Cardiac septum (tissue), 1 donor: ENCODE measurements around the gene NAV1. TPM values are rescaled to one million over a fixed set of nuclear protein-coding genes. Genes with fewer than 3 reads are reported as not detected.
"Not testable (repeated sequence)": the region's sequence is repeated elsewhere in the genome, so short reads cannot be mapped to it uniquely, and the experiment has no call there.

Experiments used
- DNase-seq: peaks from one replicate; pipeline ENCODE4 v3.0.0-alpha.2; 2020; ENCODE audit warnings: low spot score
- intact Hi-C: fragments of 100-400 bp; cut with DNase I; formaldehyde crosslinking; loops from one replicate; pipeline ENCODE4 v1.14.0; 2022
- total RNA-seq: library from RNA; stranded (reverse); fragmentation: NEBNext Ultra II Directional; extraction: Animal tissue kit (Norgen Biotek cat#: 25700); gene quantifications from one replicate; pipeline ENCODE4 v1.2.1, GENCODE V29; 2021
- donor health status: DM: no; HTN: no; CAD: no.

The NAV1 gene
- total RNA-seq, 1 donor from 2014 or later: 86.6 TPM

DNA sequence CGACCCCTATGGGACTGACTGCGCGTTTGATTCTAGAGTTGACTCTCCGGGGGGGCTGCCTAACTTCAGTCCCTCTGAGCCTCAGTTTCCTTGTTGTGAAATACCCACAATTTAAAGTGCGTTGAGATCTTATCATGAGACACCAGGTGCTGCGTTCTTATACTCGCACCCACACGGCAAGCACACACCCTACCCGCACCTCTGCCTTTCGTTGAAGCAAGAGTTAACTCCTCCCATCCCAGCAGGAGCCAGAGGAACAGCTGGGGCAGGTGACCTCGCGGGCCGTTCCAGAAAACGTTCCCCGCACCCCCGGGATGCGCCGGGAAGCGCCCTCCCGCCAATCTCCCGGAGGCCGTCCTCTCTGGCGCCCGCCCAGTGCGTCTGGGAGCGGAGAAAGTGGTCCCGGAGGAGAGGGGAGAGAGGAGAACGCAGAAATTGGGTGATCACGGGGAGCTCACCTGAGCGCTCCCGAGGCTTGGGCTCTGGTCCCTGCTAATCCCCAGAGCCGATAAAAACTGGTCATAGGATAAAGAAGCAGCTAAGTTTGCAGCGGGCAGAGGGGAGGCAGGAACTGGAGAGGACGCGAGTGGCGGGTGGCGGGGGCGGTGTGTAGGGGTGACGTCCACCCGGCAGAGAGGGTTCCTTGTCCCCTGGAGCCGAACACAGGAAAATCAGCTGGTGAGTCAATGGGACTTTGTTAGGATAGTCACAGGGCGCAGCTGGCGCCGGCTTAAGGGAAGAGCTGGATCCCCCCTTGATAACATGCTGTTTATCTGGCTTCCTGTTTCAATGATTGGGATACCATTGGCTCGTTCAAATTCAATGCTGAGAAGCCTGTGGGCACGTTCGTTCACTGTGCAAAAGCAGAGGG is 869 bp downstream of the NAV1 start:
- no peak for DNase-seq
- intact Hi-C loops: loop anchor here (5.0 to 10.0 kb wide), 2 partner anchors 55 to 108 kb away; no protein-coding TSS in a partner anchor

DNA sequence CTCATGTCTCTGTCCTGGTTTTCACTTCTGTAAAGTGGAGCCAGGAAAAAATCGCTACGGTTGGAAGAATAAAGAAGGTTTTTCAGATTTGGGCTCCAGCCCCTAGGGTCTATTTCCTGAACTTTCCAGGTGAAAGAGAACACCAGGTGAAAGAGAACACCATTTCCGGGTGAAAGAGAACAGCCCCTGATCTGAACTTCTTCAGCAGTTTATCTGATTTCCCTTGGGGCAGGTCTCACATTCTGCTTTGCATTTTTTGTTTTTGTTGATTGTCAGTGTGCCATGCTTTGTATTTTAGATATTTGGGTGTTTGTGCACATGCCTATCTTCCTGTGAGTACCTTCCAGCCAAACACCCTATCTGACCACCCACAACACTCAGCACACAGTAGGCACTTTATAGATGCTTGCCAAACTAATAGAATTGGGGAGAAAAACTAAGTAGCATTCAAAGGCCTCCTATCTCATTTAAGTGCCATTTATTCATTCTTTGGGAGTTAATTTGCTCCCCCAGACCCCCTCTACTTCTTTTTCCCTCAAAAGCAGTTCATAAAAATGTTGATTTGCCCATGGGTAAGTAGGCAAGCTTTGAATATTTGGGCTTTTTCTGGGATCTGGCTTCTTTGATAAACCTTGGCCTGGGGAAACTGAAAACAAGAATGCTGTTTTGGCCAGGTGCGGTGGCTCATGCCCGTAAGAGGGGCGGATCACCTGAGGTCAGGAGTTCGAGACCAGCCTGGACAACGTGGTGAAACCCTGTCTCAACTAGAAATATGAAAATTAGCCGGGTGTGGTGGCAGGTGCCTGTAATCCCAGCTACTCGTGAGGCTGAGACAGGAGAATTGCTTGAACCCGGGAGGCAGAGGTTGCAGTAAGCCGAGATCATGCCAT is 2.2 kb downstream of the NAV1 start:
- DNase-seq: no peak
- intact Hi-C loops: no loop called here

DNA sequence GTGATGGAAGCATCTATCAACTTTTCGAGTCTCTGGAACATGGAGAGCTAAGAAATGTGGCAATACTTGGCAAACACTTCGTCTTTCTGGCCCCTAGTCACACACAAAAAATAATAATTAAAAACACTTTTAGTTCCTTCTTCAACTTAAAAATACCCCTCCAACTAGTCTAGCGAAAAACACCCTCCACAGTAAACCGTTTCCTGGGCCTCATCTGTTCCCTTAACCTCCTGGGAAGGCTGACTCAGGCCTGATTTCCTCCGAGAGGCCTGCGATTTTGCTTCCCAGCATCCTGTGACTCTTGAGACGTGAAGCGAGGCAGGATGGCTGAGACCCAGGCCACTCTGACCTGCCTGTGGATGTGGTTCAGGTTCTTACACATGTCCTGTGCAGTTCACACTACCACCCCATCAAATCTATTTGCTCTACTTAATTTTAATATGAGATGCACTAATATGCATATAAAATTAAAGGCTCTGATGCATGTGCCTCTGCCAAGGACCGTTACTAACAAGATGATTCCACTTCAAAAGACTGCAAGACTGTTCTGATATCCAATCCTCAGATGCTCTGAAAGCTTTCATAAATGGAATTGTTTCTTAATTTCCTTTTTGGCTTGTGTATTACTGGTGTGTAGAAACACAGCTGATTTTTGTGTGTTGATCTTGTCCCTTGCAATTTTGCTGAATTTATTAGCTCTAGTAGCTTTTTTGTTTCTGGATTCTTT is 3.5 kb downstream of the NAV1 start:
- intact Hi-C loops: no loop called here
- DNase-seq: no peak

DNA sequence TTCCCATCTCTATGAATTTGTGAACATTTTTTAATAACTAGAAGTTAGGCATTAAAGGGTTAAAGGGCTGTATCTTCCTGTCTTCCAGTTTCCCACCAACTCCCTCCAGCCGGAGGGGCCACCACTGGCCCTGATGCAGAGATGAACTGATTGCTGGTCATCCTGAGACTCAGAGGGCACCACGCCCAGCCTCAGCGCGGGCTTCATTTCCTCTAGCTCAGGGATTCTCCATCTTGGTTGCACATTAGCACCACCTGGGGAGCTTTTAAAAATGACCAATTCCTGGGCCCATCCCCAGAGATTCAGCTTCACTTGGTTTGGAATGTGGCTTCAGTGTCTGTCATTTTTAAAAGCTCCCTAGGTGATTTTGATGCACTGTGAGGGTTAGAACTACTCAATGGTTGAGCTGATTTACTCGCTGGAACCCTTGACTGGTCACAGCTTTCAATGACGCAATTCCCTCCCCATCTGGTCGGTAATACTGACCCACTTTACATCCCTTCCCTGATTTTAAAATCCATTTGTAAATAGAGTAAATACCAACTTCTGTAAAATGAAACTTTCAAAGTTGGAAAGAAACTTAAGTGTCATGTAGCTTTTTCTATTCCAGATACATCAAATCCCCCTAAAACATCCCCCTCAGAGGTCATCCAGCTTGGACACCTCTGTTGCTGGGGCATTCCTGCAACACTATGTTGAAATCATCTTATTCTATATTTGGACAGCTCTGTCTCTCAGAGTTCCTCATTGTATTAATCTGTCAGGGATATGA is 5.1 kb downstream of the NAV1 start:
- intact Hi-C loops: no loop called here

DNA sequence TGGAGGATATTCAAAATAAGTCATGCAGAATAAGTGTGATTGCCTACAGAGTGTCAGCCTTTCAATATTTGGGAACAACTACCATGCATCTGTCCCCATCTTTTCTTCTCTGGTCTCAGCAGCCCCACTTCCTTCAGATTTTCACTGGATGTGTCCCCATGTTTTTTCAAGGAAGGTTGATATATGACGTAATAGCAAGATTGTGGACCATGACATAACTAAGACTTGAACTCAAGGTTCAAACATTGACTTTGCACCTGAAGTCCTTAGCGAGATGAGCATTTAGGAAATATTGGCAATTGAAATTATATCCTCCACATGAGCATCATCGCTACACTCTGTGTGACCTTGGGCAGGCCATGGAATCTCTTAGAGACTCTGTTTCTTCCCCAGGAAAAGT is 5.8 kb downstream of the NAV1 start:
- no peak for DNase-seq
- intact Hi-C loops: no loop called here

More for the DNA sequence above, 5.1 kb downstream of the NAV1 start:
- DNase-seq: no peak

DNA sequence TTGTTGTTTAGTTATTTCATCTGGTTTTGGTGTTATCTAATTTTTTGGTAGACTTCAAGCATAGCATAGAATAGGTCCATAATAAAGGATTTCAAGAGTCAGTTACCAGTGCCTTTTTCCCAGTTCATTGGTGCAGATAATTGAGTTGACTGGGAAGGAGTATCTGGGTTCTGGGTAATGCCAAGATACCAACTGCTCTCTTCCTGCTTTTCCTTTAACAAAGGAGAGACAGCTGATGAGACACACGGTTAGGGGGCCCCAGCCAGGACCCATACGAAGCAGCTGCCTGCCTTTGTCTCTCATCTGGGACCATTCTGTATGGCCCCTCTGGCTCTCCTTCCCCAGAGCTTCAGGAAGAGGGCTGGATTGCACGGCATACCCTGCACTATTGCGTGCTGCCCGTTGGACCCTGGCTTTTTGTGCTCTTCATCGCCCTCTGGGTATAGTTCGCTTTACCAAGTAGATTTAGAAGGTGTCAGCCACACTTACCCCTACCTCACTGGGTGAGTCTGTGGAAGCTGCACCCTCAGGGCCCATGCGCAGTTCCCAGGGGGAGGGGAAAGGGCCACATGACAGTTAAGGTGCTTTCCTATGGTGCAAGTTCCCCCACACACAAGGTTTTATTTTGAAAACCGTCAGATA is 7.0 kb downstream of the NAV1 start:
- DNase-seq: no peak
- intact Hi-C loops: no loop called here

DNA sequence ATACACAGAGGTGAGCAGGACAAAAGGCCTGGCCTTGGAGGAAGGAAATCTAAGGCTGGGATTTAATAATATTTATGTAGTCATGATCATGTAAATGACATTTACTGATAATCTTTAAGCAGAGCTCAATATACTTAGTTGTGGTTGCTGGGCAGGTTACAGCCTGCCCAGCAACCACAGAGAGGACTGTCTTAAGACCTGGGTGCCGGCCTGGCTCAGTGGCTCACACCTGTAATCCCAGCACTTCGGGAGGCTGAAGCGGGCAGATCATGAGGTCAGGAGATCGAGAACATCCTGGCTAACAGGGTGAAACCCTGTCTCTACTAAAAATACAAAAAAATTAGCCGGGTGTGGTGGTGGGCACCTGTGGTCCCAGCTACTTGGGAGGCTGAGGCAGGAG is 10.6 kb downstream of the NAV1 start:
- intact Hi-C loops: not testable (repeated sequence)

DNA sequence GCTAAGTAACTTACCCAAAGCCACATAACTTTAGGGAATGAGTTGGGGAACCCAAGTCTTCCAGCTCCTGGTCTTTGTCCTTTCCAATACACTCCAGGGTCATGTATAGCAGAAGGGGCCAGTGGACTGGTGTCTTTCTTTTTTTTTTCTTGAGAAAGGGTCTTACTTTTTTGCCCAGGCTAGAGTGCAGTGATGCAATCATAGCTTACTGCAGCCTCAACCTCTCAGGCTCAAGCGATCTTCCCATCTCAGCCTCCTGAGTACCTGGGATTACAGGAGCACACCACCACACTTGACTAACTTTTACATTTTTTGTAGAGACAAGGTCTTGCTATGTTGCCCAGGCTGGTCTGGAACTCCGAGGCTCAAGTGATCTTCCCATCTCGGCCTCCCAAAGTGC is 12.2 kb downstream of the NAV1 start:
- intact Hi-C loops: no loop called here
- no peak for DNase-seq

More for the DNA sequence above, 10.6 kb downstream of the NAV1 start:
- not testable (repeated sequence) for DNase-seq

DNA sequence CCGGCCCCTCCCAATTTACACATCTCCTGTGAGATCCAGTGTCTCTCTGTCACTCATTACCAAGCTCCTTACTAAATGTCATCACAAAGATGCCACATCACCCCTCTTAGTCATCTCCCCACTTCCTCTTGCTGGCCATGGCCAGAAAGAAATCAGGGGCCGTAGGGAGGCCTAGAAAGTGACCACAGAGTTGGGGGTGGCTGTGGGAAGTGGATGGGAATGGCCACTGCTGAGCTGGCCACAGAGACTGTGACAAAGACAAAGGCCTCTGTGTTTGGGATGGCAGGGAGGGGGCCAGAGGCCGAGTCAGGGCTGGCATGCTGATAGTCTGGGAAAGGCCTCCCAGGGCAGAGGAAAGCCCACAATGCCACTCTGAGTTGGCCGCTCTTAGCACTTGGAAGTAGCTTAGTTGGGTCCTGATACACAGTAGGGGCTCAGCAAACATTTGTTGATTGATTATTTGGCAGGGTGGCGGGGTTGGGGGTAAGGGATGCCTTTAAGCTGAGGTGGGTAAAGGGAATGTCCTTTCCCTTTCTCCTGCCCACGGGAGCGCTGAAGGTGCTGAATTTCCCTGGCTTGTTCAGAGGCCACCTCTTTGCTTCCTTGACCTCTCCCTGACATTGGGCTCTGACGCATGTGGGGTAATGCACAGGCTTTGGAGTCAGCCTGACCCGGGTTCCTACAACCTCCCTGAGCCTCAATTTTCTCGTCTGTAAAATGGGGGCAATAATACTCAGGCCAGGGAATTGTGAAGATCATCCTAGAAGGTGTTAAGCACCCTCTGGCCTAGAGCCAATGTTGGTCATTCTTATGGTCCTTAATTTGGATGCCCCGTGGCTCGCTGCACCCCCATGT is 13.2 kb downstream of the NAV1 start:
- intact Hi-C loops: no loop called here
- DNase-seq: no peak

DNA sequence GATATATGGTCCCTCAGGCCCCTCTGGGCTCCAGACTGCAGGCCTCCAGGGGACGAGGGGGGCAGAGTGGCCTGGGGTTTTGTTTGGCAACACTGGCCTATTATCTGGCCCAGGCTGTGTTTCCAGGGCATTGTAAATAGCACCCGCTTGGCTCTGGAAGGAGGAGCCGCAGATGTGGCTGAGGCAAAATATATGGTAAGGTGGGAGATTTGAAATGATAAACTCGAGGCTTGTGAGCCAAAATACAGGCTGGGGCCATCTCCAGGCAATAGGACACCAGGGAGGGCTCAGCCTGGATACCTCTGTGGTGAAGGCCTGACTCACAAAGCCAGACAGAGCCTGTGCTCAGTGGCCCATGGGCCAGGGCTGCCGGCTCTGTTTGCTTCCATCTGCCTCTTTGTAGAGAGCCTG is 14.0 kb downstream of the NAV1 start:
- intact Hi-C loops: no loop called here
- no peak for DNase-seq

DNA sequence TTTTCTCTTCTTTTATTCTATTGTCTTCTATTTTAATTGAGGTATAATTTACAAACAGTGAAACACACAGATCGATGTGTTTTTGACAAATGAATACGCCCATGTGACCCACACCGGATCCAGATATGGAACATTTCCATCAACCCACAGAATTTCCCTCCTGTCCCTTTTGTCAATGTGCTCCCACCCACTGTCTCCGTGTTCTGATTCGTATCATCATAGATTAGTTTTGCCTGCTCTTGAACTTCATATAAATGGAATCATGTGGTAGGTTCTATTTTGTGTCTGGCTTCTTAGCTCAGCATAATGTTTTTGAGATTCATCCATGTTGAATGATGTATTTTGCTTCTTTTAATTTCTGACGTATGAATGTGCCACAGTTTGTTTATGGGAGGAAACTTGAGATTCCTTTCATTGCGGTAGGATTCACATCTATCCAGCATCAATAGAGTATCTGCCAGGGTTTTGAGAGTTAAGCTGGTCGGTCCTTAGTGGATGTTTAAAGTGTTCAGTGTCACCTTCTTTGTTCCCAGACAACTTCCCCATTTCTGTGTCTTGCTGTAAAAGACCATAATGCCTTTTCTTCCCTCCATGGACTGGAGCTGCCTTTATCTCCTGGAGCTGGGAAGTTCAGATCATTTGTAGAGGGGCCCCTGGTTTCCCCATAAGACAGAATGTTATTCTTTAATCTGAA is 14.7 kb downstream of the NAV1 start:
- DNase-seq: no peak
- intact Hi-C loops: no loop called here

DNA sequence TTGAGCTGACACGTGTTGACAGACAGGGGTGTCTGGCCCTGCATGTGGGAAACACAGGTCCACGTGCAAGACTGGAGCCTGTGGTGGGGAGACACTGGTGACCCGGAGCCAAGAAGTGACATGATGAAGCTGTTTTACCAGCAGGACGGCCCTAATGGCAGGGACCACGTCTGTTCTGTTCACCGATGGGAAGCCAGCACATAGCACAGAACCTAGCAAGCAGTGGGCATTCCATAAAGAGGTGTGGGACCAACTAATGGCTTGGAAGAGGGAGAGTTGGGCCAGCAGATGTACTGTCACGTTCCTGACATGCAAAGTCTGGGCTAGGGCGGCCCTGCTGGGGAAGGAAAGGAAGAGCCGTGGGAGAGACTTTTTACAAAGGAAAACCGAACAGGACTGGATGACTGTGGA is 15.3 kb downstream of the NAV1 start:
- no peak for DNase-seq
- intact Hi-C loops: no loop called here

DNA sequence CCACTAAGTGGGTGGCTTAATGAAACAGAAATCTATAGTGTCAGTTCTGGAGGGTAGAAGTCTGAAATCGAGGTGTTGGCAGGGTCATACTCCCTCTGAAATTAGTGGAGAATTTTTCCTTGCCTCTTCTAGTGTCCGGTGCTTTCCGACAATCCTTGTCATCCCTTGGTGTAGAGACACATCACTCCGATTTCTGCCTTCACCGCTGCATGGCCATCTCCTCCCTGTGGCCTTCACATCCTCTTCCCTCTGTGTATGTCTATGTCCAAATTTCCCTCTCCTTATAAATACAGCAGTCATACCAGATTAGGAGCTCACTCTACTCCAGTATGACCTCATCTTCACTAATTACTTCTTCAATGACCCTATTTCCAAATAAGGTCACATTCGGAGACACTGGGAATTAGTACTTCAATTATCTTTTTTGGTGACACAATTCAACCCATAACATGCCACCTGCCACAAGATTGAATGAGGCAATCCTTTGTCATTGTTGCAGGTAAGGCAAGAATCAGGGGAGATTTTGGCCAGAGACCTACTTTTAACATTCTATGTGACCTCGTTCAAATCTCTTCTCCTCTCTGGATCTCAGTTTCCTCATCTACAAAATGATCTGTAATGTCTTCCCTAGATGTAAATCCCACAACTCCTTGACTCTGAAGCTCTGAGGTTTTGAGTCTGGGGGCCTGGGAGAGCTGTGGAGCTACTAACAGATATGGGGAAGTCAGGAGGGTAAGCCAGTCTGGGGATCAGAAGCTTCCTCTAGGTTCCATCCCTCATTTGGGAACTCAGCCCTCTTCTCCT is 16.1 kb downstream of the NAV1 start:
- DNase-seq: no peak
- intact Hi-C loops: no loop called here

DNA sequence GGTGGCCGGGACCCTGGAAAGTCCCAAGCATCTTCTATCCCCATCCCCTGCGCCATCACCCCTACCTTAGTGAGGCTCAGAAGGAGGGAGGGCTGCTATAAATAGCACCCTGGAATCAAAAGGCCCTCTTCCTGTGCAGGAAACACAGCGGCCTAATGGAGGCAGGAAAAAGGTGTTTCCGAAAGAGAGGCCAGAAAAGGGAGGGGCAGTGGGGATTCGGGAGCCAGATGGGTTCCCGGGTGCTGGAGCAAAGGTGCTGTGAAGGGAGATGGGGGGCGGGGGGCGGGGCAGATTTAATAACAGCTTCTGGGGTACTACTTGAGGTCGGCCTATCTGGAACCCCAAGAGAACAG is 16.6 kb downstream of the NAV1 start:
- intact Hi-C loops: no loop called here
- DNase-seq: no peak

DNA sequence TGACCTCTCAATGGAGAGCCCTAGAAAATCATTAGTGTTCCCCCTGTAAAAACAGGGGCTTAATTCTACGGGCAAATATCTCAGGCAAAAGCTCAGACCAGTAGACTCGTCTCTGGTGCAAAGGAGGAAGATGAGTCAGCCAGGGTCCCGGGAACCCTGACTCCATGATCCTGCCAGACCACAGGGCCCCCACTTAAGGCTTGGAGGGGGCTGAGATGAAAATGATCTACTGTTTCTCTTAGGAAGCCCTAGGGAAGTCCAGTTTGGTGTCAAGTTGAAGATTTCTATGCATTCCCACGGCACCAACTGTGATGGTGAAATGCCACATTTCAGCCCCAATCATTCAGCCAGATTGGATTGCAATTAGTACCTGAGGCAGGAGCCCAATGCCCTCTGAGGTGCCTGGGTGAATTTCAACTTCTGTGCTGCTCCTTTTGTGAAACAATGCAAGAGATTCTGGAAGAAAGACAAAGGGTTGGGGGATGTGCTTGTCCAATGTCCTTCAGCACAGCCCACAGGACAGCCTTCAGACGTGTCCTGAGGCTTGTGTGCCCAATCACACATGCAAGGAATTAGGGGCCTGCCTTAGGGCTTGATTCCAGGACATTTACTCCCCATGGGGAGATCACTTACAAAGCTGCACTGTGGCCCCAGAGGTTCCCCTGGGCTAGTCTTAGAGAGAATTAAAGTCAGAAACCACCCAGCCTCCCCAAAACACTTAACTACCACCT is 18.1 kb downstream of the NAV1 start:
- intact Hi-C loops: no loop called here

DNA sequence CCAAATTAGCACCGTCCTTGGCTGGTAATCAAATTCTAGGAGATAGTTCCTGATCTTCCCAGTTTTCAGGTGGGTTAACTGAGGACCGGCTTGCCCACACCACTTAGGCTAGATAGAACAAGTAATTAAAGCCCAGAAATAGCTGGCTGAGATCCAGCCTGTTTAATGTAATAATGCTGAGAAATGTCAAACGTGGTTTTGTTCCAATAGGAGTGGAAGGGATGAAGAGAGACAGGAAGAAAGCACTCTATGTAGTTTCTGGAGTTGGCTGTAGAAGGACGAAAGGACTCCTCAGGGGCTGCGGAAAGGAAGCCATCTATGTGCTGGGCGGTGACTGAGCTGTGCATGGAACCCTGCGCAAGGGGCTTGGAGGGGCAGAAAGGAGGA is 18.6 kb downstream of the NAV1 start:
- no peak for DNase-seq
- intact Hi-C loops: no loop called here

More for the DNA sequence above, 18.1 kb downstream of the NAV1 start:
- DNase-seq: no peak
